ENCODE results near the gene RBBP8.

- TF ChIP-seq CTCF (conservative IDR thresholded peaks at IDR 0.05 in 1 of 2, IDR thresholded peaks at IDR 0.05 in 1 of 2; ENCODE audit: extremely low read depth in 1 of 2, insufficient read depth in 1 of 2, low read depth in 1 of 2, low read length in 2 of 2) = no peak
- TF ChIP-seq EZH2 (IDR thresholded peaks at IDR 0.05; ENCODE audit: borderline replicate concordance, low read length) = no peak
Observed at GRCh38 chr18:22900558-22901238, 32.4 kb upstream of the RBBP8 start.

Measured in mammary epithelial cell (primary cell).